Inflammatory macrophage treated with lipopolysaccharide for 4 hours (primary cell): ENCODE measurements around the gene UXS1.

Experiments
- DNase-seq: peaks from one replicate; pipeline ENCODE4 v3.0.0-alpha.2; 2020

The UXS1 gene

GRCh38 chr2:106073678-106074406 is 120.3 kb downstream of the UXS1 start:
- DNase-seq: peak; percentile 49

- no peak for DNase-seq
These were observed 123.9 kb downstream of the UXS1 start for GRCh38 chr2:106070181-106070580.

- peak; percentile 10 for DNase-seq
These were observed 125.7 kb downstream of the UXS1 start for GRCh38 chr2:106068451-106068850.

DNA sequence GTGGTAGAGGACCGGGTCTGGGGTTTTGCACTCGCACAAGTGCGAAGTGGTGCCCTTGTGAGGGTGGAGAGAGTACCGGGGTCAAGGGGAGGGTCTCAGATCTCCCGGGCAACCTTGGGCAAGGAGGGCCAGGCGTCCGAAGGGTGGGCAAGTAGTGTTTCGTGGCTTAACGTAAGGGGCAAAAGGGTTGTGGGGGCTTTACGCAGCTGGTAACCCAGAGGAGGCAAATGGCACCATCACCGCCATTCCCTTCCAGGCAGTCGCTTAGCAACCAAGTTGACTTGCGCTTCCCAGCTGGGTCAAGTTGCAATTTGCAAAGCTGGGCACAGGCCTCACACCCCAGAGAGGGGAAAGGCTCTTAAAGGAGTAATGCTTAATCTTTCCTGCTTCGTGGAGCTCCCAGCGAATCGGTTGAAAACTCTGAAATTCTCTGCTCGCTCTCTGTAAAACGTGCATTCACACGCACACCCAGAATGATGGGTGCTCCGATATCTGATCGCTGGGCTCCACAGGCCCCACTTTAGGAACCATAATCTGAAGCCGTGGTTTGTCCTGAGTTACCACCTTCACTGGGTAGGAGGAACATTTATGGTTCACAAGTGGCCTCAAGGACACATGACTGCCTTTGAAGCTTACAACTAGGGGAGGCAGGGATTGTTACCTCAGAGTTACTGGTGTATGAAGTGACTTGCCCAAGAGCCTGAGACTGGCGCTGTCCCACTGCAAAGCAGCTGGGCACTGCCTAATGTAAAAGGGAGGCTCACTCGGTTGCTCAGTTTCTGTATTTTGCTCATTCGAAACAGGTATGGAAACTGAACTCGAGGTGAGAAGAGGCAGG is 127.9 kb downstream of the UXS1 start:
- DNase-seq: no peak

- DNase-seq: no peak
These were observed 128.7 kb downstream of the UXS1 start for GRCh38 chr2:106065268-106065982.

- no peak for DNase-seq
These were observed 130.9 kb downstream of the UXS1 start for GRCh38 chr2:106063181-106063580.

DNA sequence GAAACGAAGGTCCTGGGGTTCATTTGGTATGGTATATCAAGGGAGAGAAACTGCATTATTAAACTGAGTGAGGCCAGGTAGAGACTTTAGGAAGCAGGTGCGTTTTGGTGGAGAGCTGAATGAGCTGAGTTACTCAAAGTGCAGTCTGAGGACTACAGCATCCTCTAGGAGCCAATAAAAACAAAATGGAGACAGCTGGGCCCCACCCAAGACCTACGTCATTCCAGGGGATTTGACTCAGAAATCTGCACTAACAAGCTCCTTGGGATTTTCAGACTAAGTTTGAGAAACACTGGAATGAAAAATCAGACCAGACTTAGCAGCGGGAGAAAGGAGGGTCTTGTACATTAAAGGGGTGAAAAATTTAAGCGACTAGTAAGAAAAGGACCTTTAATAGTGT is 131.5 kb downstream of the UXS1 start:
- no peak for DNase-seq

DNA sequence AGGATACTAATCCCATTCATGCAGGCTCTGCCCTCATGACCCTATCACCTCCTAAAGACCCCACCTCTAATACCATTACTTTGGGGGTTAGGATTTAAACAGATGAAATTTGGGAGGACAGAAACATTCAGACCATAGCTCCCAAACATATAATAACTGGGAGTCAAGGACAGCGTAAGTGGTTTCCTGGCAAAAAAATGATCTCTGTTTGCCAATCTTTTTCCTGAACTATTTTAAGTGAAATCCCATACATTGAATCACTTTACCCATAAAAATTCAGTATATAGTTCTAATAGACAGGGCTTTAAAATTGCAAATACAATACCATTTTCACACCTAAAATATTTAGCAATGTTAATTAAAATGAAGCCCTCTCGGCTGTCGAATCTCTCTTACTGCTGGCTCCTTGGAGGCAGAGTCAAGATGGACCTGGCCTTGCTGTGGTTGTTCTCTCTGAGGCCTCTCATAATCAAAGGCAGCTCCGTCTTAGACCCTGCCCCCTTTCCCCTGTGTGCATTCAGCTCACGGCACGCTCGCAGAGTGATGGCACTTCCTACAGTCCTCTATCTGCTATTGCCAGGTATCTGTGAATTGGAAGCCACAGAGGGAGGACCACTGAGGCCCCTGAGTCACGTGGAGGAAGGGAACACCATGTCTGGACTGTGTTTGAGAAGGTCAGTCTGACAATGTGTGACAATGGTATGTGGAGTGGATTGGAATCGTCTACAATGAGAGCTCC is 132.3 kb downstream of the UXS1 start:
- no peak for DNase-seq

GRCh38 chr2:106059416-106060065 is 134.6 kb downstream of the UXS1 start:
- no peak for DNase-seq

DNA sequence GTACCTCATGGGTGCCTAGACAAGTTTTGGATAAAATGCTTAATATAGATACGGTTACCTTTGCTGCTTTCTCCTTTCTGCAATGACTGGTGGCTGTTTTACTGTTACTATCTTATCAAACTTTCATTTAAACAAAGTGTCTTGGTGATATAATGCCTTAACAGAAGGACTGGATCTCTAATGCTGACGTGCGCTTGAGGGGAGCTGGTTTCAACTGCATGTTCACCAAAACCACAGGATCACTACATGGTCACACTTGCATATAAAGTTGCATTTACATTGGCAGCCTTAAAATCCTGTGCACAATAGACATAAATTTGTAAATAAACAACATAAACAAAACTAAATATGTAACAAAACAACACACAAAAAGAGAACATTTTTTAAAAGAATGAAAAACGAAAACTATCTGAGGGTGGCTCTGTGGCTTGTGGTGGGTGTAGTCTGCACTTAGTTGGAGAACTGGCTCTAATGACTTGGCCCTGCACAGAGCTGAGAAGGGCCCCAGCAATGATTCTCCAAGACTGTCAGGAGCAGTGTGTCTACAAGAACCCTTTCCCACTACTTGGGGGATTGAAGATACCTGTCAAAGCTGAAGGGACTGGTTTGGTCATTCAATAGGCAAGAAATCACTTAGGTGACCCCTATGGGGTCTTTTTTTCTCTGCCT is 135.5 kb downstream of the UXS1 start:
- no peak for DNase-seq

GRCh38 chr2:106057206-106057605 is 136.9 kb downstream of the UXS1 start:
- DNase-seq: no peak

DNA sequence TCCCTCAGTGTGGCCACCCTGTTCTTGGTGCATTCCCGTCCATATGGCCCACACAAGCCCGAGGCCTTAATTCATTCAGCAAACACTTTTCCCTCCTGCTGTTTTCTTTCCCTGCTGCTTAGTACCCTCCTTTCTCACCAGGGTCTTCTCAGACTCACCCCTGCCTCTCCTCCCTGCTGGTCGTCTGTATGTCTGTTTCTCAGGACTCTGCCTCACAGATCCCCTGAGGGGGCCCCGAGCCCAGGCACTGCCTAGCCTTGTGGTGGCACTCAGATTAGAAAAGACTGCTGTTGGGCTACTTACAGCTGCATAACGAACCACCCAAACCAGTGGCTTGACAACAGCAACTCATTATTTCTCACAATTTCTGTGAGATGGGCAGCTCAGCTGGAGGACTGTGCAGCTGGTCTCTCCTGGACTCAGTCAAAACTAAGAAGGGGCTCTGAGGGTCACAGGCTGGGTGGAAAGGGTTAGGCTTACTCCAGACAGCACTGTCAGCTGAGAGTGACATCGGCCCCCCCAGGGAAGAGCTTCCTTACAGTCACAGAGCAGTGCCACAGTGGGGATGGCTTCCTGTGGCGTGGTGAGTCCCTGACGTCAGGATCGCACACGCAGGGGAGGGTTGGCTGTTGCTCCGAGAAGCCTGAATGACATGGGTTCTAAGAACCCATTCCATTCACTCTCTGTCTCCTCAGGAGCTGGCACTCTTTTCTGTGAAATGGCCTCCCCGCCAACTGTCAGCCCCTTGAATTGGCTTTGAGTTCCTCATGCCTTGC is 139.0 kb downstream of the UXS1 start:
- DNase-seq: no peak

DNA sequence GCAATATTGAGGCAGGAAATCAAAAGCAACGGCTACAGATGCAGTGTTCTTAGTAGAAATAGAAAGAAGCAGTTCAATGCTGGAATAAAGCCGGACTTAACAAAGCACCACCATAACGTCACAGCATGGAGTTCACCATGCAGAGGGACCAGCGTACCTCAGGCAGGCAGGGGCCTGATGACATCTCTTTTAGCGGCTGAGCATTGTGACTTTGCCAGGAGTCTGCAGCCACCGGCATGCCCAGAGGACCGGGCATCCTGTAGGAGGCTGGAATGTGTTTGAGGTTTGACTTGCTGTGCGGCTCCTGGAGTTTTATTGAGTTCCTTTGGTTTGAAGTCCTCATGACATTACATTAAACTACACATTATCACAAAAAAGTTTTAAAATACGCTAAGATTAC is 139.8 kb downstream of the UXS1 start:
- DNase-seq: no peak

DNA sequence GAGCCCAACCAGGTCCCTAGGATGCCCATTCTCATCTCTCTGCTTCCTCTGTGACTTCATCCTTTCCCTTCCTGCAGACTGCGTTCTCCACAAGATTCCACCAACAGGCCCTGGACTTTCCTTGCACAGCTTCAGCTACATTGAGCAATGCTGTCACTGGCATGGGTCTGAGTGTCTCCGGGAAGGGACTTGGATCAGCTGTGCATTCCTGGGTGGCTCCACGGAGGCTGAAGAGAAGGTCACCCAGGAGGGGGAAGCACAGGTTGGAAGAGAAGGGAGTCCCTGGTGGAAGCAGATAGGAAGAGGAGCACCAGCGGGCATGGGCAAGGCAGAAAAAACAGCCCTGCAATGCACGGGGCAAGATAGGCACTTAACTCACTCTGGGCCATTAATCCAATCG is 140.5 kb downstream of the UXS1 start:
- no peak for DNase-seq

DNA sequence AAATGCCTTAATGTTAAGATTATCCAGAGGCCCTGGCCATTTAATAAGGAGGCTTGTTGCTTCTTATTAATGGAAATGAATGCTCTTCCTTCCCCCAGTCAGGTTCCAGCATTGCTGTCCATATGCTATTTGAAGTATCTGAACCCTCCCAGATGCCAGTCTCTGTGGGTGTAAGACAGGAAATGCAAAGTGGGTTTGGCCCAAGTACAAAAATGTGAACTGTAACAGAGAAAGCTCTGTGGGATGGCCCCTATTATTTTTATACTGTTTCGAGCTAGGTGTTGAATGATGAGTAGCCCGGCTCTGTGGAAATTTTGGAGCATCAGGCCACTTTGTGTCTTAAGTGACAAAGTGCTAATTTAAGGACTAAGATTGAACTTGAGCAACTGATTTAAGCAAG is 141.0 kb downstream of the UXS1 start:
- no peak for DNase-seq

- no peak for DNase-seq
These were observed 149.2 kb downstream of the UXS1 start for GRCh38 chr2:106044859-106045258.

DNA sequence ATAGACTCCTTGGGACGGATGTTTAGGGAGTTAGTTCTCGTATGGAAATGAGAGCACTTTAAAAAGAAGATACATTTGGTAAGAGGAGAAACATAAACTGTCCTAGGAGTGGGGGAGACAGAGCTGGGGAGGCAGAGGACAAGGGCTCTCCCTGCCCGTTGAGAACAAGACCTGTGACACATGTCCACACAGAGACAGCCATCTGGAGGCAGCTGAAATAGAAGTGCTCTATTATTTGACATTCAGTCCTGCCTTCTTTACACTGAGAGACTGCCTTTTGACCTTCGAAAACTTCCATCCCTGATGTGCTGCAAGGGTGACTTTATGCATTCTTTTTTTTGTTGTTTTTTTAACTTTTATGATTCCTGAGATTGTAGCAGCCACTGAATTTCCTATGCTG is 150.1 kb downstream of the UXS1 start:
- DNase-seq: no peak
